HG02759 (cell line): ENCODE measurements around the gene MYLK4.

Source experiments
- ATAC-seq: cut with Tn5 transposase; IDR thresholded peaks from one replicate; pipeline ENCODE4 v1.9.1; 2021; ENCODE audit warnings: mild to moderate bottlenecking, moderate library complexity; ENCODE audit not compliant: unreplicated experiment

MYLK4 gene

GRCh38 chr6:2737885-2738284 is 12.8 kb downstream of the MYLK4 start:
- ATAC-seq = no peak

DNA sequence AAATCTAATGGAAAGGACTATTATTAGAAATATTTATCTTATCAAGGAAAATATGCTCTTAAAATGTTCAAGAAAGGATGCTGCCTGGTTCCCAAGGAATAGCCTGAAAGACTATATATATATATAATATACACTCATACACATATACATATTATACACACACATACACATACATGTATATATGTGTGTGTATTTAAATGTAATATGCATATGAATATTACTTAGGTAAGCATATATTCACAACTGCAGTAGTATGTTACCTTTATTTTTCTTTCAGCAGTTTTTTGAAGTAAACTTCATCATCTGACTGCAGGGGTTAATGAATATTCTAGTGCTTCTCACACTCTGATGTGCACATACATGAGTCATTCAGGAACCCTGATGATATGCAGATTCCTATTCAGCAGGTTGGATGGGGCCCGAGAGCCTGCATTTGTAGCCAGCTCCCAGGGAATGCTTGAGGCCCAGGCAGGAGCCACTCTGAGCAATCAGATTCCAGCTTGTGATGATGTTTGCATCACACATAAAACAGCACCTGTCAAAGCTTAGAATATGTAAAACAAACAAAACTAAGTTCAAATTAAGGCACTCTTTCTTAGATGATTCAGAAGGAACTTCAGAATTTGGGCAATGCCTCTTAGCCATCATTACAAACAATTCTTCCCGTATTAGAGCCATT is 16.1 kb downstream of the MYLK4 start:
- ATAC-seq = no peak

DNA sequence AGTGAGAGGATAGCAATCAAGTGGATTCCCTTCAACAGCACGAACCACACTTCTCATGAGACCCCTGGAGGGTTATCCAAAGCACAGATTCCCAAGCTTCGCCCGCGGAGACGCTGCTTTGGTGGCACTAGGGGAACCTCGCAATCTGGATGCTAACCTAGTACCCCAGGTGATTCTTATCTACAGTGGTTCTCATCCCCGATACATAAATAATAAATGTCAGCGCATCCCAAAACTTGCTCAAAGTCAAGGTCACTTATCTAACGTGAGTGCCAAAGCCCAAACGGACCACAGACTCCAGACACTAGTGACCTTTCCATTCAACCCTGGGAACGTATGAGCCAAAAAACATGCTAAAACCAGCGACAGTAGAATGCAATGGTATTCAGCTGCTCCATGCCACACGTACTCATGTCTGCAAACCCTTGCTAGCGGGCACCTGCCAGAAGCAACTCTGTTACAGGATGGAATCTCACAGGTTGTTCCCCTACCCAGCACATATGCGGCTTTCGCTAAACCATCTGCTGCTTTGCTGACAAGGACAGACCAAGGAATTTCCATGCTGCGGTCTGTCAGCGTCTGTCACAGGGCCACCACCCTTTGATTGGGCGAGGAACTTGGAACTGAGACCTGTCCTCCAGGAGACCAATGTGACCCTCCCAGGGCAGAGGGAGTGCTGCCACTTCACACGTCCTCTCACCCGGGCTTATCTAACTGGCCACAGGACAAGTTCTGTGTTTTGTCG is 16.8 kb downstream of the MYLK4 start:
- ATAC-seq = no peak

DNA sequence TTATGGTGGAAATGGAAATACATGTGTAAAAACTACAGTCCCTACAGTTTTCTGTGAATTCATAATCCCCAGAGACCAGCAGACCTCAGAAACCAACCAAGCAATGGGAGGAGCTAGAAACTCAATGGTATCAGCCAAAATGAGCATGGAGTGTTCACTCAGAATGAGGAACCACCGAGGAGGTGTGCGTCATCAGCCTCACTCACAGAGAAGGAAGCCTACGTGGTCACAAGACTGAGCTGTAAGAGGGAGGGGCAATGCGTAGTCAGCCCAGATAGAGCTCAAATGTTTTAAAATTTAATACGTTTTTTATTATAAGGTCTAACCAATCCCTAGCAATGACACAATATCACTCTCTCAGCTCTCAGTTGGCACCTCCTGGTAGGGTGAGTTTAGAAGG is 17.4 kb downstream of the MYLK4 start:
- ATAC-seq = peak; percentile 94

DNA sequence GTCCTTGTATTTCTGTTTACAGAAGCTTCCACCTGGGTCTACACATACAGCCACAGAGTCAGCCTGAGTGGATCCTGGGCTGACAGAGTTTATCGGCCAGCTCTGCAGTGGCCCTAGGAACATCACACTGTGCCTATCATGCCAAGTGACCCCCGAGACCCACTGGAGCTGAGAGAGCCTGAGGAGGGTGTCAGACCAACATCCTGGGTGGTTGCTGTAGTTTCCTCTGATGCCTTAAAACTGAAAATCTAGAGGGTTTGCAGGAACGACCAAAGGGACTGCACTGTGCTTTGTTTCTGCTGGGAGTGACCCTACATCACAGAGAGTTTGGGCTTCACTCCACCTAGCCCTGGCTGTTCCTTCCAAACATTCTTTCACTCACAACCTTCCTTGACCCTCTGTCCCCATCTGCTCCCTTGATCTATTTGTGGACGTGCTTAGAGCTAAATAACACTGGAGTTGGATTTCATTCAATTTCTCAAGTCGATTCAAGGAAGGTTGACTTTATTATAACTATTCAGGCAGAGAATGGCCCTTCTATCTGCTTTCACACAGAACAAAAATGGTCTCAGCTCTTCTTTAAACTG is 18.1 kb downstream of the MYLK4 start:
- ATAC-seq = no peak

- no peak for ATAC-seq
Measured at GRCh38 chr6:2731281-2731909, 19.3 kb downstream of the MYLK4 start.

- no peak for ATAC-seq
Measured at GRCh38 chr6:2730353-2731107, 20.2 kb downstream of the MYLK4 start.

DNA sequence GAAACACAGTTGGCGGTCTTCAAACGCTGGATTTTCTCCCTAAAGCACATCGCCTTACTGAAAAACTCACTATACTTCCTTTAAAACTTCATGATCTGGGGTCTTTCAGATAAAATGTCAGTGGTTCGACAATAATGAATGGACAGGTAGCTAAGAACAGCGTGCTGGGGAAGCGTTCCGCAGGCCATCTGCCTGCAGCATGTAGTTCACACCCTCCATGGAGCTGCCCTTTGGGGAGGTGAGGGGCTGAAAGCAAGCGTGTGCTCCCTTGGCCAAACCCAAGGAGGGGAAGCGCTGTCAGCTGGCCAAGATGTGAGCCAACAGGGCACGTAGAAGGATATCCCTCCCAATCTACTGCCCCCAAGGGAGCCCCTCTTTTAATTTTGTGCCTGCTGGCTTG is 20.8 kb downstream of the MYLK4 start:
- no peak for ATAC-seq

- no peak for ATAC-seq
Measured at GRCh38 chr6:2725999-2726567, 24.6 kb downstream of the MYLK4 start.

- no peak for ATAC-seq
Measured at GRCh38 chr6:2725364-2725988, 25.2 kb downstream of the MYLK4 start.

DNA sequence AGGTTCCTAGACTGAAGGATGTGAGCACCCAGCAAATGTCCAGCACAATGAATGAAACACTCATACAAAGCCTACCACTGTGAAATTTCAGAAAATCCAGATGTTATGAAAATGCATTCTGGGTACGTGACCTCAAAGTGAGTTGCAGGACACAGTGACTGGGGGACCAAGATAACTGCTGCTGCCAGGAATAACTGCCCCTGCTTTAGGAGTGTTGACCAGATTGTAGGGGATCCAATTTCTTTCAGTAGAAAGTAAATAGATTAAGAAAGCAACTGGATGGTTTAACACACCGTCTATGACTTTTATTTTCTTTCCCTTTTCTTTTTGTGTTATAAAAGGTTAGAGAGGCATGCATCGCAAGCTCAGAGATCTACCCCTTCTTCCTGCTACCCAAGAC is 29.5 kb downstream of the MYLK4 start:
- ATAC-seq = no peak

GRCh38 chr6:2719093-2719455 is 31.6 kb downstream of the MYLK4 start:
- ATAC-seq = no peak

GRCh38 chr6:2718334-2719092 is 32.2 kb downstream of the MYLK4 start:
- no peak for ATAC-seq

DNA sequence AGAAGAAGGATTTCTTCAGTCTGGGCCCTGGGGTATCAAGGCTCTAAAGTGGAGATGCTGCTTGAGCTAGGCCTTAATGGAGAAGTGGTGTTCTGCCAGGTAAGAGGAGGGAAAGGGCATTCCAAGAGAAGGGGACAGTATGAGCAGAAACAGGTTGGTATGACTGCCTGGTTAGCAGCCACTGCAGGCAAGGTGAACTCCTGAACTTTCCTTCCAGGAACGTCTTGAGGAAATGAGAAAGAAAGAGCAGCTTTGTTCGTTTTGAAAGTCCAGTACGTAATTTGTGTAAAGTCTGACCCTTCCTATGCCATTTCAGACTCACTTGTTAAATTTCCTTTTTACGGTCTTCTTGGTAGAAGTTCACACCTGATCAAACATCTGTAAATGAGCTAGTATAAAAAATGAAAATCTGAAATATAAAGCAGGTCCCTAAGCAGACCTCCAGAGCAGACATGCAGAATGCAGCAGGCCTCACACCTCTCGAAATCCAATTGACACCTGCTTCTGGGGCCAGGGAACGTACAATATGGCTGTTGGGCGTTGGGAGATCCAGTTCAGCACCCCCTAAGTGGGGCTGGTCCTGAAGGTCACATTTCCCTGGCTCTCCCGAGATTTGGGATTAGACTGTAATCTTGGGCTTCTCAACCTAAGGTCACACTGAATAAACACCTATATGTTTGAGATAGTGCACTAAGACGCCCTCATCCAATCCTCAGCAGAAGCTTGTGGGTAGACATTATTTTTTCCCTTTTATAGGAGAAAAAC is 33.6 kb downstream of the MYLK4 start:
- ATAC-seq = no peak

- ATAC-seq = no peak
Measured at GRCh38 chr6:2715737-2716136, 35.0 kb downstream of the MYLK4 start.

GRCh38 chr6:2714111-2714895 is 36.4 kb downstream of the MYLK4 start:
- no peak for ATAC-seq

DNA sequence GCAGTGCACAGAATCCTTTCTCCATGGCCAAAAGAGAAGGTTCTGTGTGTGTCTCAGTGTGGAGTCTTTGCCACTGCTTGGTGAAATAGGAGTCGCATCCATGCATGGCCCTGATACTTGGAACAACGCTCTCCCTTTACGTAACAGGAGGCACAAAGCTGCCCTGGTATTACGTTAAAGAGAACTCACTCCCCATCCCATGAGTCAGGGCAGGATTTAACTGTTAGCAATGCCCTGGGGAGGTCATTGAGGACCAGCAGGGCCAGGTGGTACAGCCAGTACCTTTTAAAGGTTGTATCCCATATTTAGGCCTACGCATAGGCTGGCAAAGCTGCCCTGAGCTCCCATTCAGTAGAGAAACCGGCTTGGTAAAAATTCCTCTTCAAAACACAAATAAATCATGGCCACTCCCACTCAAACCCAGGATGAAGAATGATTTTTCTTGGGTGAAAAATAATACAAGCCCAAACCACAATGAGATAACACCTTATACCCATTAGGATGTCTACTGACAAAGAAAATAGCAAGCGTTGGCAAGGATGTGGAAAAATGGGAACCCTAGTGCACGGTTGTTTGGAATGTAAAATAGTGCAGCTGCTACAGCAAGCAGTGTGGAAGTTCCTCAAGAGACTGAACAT is 37.1 kb downstream of the MYLK4 start:
- ATAC-seq = no peak

GRCh38 chr6:2712102-2712501 is 38.6 kb downstream of the MYLK4 start:
- no peak for ATAC-seq
